Epithelial cell of esophagus (primary cell): ENCODE measurements around the gene NFATC2.

Source experiments
- DNase-seq: peaks from one replicate; pipeline ENCODE4 v3.0.0; 2010; ENCODE audit warnings: low read depth
- H3K4me3 ChIP-seq: 2 replicates; pipeline ENCODE4 v1.5.1; 2011; ENCODE audit warnings: mild to moderate bottlenecking, low read length, control low read depth
- CTCF ChIP-seq: IDR thresholded peaks from 2 replicates; pipeline ENCODE4 v1.5.1; 2011; ENCODE audit warnings: low read depth, mild to moderate bottlenecking, low read length, control low read depth, inconsistent platforms; ENCODE audit not compliant: insufficient read depth; ENCODE audit errors: missing control alignments

Gene NFATC2

GRCh38 chr20:51409192-51409880, 133.2 kb downstream of the NFATC2 start:
- DNase-seq, result no peak
- no peak overlapping the region for H3K4me3 ChIP-seq
- no peak for TF ChIP-seq CTCF

GRCh38 chr20:51404297-51405060, 138.0 kb downstream of the NFATC2 start:
- DNase-seq, result no peak
- H3K4me3 ChIP-seq, result no peak overlapping the region
- TF ChIP-seq CTCF, result no peak

- TF ChIP-seq CTCF, result no peak
- H3K4me3 ChIP-seq, result no peak overlapping the region
- DNase-seq, result no peak
Observed at GRCh38 chr20:51403466-51404220, 138.9 kb downstream of the NFATC2 start.

GRCh38 chr20:51402201-51402600, 140.3 kb downstream of the NFATC2 start:
- no peak for TF ChIP-seq CTCF
- no peak overlapping the region for H3K4me3 ChIP-seq
- no peak for DNase-seq

GRCh38 chr20:51401496-51401895, 141.0 kb downstream of the NFATC2 start:
- TF ChIP-seq CTCF, result no peak
- no peak for DNase-seq
- no peak overlapping the region for H3K4me3 ChIP-seq

- H3K4me3 ChIP-seq, result no peak overlapping the region
- TF ChIP-seq CTCF, result no peak
- peak; percentile 40 for DNase-seq
Observed at GRCh38 chr20:51400051-51400926, 142.2 kb downstream of the NFATC2 start.
